GM19099 (cell line): ENCODE results near the gene TRIM62.

ENCODE experiments used
- POLR2A ChIP-seq: IDR thresholded peaks from 3 replicates; pipeline ENCODE4 v1.6.1; 2011; ENCODE audit warnings: low read depth; ENCODE audit not compliant: insufficient read length; ENCODE audit errors: extremely low read depth

The TRIM62 gene

GRCh38 chr1:33137800-33138199 lies 44.0 kb downstream of the TRIM62 start:
- no peak for TF ChIP-seq POLR2A

- no peak for TF ChIP-seq POLR2A
These were observed 48.3 kb downstream of the TRIM62 start for GRCh38 chr1:33133478-33134105.

- TF ChIP-seq POLR2A: no peak
These were observed 49.3 kb downstream of the TRIM62 start for GRCh38 chr1:33132549-33132948.

- TF ChIP-seq POLR2A: no peak
These were observed 50.7 kb downstream of the TRIM62 start for GRCh38 chr1:33131191-33131590.

GRCh38 chr1:33130297-33130696 lies 51.5 kb downstream of the TRIM62 start:
- no peak for TF ChIP-seq POLR2A

GRCh38 chr1:33128781-33129180 lies 53.1 kb downstream of the TRIM62 start:
- no peak for TF ChIP-seq POLR2A

GRCh38 chr1:33127001-33127823 lies 54.6 kb downstream of the TRIM62 start:
- peak; percentile 92 for TF ChIP-seq POLR2A

- TF ChIP-seq POLR2A: no peak
These were observed 55.3 kb downstream of the TRIM62 start for GRCh38 chr1:33126411-33127000.

GRCh38 chr1:33123266-33123665 lies 58.6 kb downstream of the TRIM62 start:
- TF ChIP-seq POLR2A: no peak

- TF ChIP-seq POLR2A: no peak
These were observed 59.2 kb downstream of the TRIM62 start for GRCh38 chr1:33122483-33123178.

- TF ChIP-seq POLR2A: no peak
These were observed 60.1 kb downstream of the TRIM62 start for GRCh38 chr1:33121728-33122127.

GRCh38 chr1:33120436-33121231 lies 61.2 kb downstream of the TRIM62 start:
- TF ChIP-seq POLR2A: no peak

GRCh38 chr1:33119532-33120217 lies 62.2 kb downstream of the TRIM62 start:
- no peak for TF ChIP-seq POLR2A

GRCh38 chr1:33119050-33119449 lies 62.8 kb downstream of the TRIM62 start:
- TF ChIP-seq POLR2A: no peak

GRCh38 chr1:33118274-33118673 lies 63.6 kb downstream of the TRIM62 start:
- TF ChIP-seq POLR2A: no peak
